HCEC 1CT (cell line): Measurements from ENCODE around the gene HDAC1.
"Not testable (repeated sequence)": the region's sequence is repeated elsewhere in the genome, so short reads cannot be mapped to it uniquely, and the experiment has no call there.

Experiments
- DNase-seq: peaks from one replicate; pipeline ENCODE4 v3.0.0-alpha.2; 2017

HDAC1 gene

GRCh38 chr1:32291708-32292538 is at the start of gene HDAC1:
TSS of gene HDAC1 (plus strand) at chr1:32292083. CDS start at chr1:32292170, 87 bp downstream.
- DNase-seq, result peak; percentile 92

GRCh38 chr1:32242341-32242851 is 49.5 kb upstream of the HDAC1 start:
- peak; percentile 40 for DNase-seq

GRCh38 chr1:32246888-32247273 is 45.0 kb upstream of the HDAC1 start, which contains the start of gene FAM167B:
TSS of gene FAM167B (plus strand) at chr1:32247222. CDS start at chr1:32247422, 200 bp downstream.
- DNase-seq, result peak; percentile 67

- DNase-seq, result no peak
Observed at GRCh38 chr1:32247452-32247851, 44.4 kb upstream of the HDAC1 start.

GRCh38 chr1:32247983-32248889 is 43.6 kb upstream of the HDAC1 start:
- peak; percentile 59 for DNase-seq

GRCh38 chr1:32249831-32250525 is 41.9 kb upstream of the HDAC1 start:
- no peak for DNase-seq

GRCh38 chr1:32250893-32251716 is 40.8 kb upstream of the HDAC1 start, which contains the start of gene LCK:
TSS of gene LCK (plus strand) at chr1:32251265. CDS start at chr1:32274330, 23,065 bp downstream.
- no peak for DNase-seq

GRCh38 chr1:32255072-32256071 is 36.5 kb upstream of the HDAC1 start:
- DNase-seq, result no peak

GRCh38 chr1:32256473-32257226 is 35.2 kb upstream of the HDAC1 start:
- DNase-seq, result no peak

- no peak for DNase-seq
Observed at GRCh38 chr1:32257227-32257508, 34.7 kb upstream of the HDAC1 start.

- not testable (repeated sequence) for DNase-seq
Observed at GRCh38 chr1:32263236-32263593, 28.7 kb upstream of the HDAC1 start.

GRCh38 chr1:32263744-32264143 is 28.1 kb upstream of the HDAC1 start:
- DNase-seq, result no peak

GRCh38 chr1:32265846-32266245 is 26.0 kb upstream of the HDAC1 start:
- no peak for DNase-seq

- DNase-seq, result peak; percentile 81
Observed at GRCh38 chr1:32266921-32267591, 24.8 kb upstream of the HDAC1 start.

GRCh38 chr1:32269744-32270143 is 22.1 kb upstream of the HDAC1 start:
- DNase-seq, result no peak

GRCh38 chr1:32272557-32273390 is 19.1 kb upstream of the HDAC1 start:
- DNase-seq, result no peak

- DNase-seq, result no peak
Observed at GRCh38 chr1:32273391-32274208, 18.3 kb upstream of the HDAC1 start.
